A549 (cell line): ENCODE measurements around the gene GSK3B.

Experiments
- BHLHE40 ChIP-seq: IDR thresholded peaks from 2 replicates; pipeline ENCODE4 v1.6.1; 2012; ENCODE audit warnings: low read depth, low read length, inconsistent platforms
- CEBPB ChIP-seq, 2 experiments: fragments of >200 bp in 1 of 2; sonication (Bioruptor Twin) in 1 of 2; formaldehyde crosslinking in 1 of 2; IDR thresholded peaks; 2 replicates each; pipeline ENCODE4 v1.6.1; 2012 to 2016
- CHD4 ChIP-seq: fragments of 200-600 bp; sonication (generic); IDR thresholded peaks from 2 replicates; pipeline ENCODE4 v1.6.1; 2016; ENCODE audit warnings: antibody characterized with exemption, mild to moderate bottlenecking, borderline replicate concordance
- CTCF ChIP-seq: fragments of >200 bp; sonication (Bioruptor Twin); formaldehyde crosslinking; IDR thresholded peaks from 3 replicates; pipeline ENCODE4 v1.5.1; 2016
- HMGXB4 ChIP-seq: fragments of 250-450 bp; sonication (Bioruptor Pico); IDR thresholded peaks from 2 replicates; pipeline ENCODE4 v1.5.0; 2021; ENCODE audit warnings: mild to moderate bottlenecking, moderate library complexity, borderline replicate concordance
- HOXA7 ChIP-seq: fragments of 250-450 bp; sonication (Bioruptor Pico); IDR thresholded peaks from 2 replicates; pipeline ENCODE4 v1.5.0; 2020; ENCODE audit warnings: mild to moderate bottlenecking, moderate library complexity
- KDM5A ChIP-seq: fragments of 200-600 bp; sonication (generic); IDR thresholded peaks from 2 replicates; pipeline ENCODE4 v1.6.1; 2016; ENCODE audit warnings: antibody characterized with exemption, mild to moderate bottlenecking
- MYC ChIP-seq: IDR thresholded peaks from 2 replicates; pipeline ENCODE4 v1.6.1; 2012; ENCODE audit warnings: mild to moderate bottlenecking, inconsistent platforms, low read length, improper control_type of control experiment, borderline replicate concordance
- NFE2L2 ChIP-seq: fragments of 150-350 bp; conservative IDR thresholded peaks from 2 replicates; pipeline ENCODE4 v1.6.1; 2014; ENCODE audit warnings: low read length
- POLR2A ChIP-seq: IDR thresholded peaks from 2 replicates; pipeline ENCODE4 v1.6.1; 2012; ENCODE audit warnings: mild to moderate bottlenecking, low read length
- RCOR1 ChIP-seq: fragments of 150-350 bp; IDR thresholded peaks from 2 replicates; pipeline ENCODE4 v1.6.1; 2014; ENCODE audit warnings: antibody characterized with exemption, low read length, low read depth
- REST ChIP-seq: fragments of 200-600 bp; sonication (generic); IDR thresholded peaks from 2 replicates; pipeline ENCODE4 v1.6.1; 2016; ENCODE audit warnings: antibody characterized with exemption, mild to moderate bottlenecking, moderate library complexity
- RFX5 ChIP-seq: fragments of 450-650 bp; IDR thresholded peaks from 2 replicates; pipeline ENCODE4 v1.7.1; 2014; ENCODE audit warnings: antibody characterized with exemption, mild to moderate bottlenecking, moderate library complexity
- SMC3 ChIP-seq: fragments of >200 bp; sonication (Bioruptor Twin); formaldehyde crosslinking; IDR thresholded peaks from 3 replicates; pipeline ENCODE4 v1.6.1; 2018; ENCODE audit warnings: inconsistent platforms

GRCh38 chr3:120052225-120052624, 42.0 kb downstream of the GSK3B start:
- TF ChIP-seq KDM5A (no peak), POLR2A (no peak), CTCF (no peak), CEBPB (IDR thresholded peaks at IDR 0.05) (no peak), CHD4 (no peak), REST (no peak), BHLHE40 (no peak), HMGXB4 (CRISPR knock-in tag) (no peak), RFX5 (no peak), MYC (no peak), NFE2L2 (no peak), SMC3 (no peak), HOXA7 (CRISPR knock-in tag) (no peak), RCOR1 (no peak)
